Renal cortex interstitium (tissue), 11 donors: Measurements from ENCODE around the gene CST7. TPM values are rescaled to one million over a fixed set of nuclear protein-coding genes. Genes with fewer than 3 reads are reported as not detected.

Source experiments
- DNase-seq, 11 donors: peaks; one replicate each; pipeline ENCODE4 v3.0.0-alpha.2; 2013; ENCODE audit warnings: low read depth in 9 of 11, low spot score in 4 of 11; ENCODE audit errors: extremely low read depth in 1 of 11
- polyA plus RNA-seq, 3 donors: library from polyadenylated mRNA; unstranded; fragments of 120-200 nt; gene quantifications; one replicate each; pipeline ENCODE4 v1.2.1, GENCODE V29; 2013; ENCODE audit not compliant: insufficient read length in 3 of 3

Gene CST7
- polyA plus RNA-seq, 3 donors: 0.33 to 0.38 (median 0.34) TPM

GRCh38 chr20:24971376-24972101 is 22.5 kb downstream of the CST7 start:
- DNase-seq: peak in 1 of 11 donors; percentile 17

GRCh38 chr20:24972341-24972740 is 23.3 kb downstream of the CST7 start:
- DNase-seq: no peak

DNA sequence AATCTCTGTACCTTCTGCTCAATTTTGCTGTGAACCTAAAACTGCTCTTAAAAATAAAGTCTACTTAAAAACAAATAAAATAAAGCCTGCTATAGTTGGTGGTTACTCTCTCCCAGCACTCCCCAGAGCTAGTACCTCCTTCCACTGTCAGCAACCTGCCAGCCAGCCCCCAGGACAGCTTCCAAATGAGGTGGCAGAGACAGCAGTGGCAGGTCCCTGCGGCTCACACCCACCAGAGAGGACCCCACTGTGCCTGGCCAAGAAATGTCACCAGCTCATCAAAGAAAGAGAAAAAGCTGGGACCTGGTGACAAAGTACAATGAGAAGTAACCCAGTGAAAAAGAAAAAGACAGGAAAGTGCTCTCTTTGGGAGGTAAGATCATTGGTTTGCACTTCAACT is 28.3 kb downstream of the CST7 start:
- no peak for DNase-seq

GRCh38 chr20:24977797-24978196 is 28.7 kb downstream of the CST7 start:
- DNase-seq: no peak

DNA sequence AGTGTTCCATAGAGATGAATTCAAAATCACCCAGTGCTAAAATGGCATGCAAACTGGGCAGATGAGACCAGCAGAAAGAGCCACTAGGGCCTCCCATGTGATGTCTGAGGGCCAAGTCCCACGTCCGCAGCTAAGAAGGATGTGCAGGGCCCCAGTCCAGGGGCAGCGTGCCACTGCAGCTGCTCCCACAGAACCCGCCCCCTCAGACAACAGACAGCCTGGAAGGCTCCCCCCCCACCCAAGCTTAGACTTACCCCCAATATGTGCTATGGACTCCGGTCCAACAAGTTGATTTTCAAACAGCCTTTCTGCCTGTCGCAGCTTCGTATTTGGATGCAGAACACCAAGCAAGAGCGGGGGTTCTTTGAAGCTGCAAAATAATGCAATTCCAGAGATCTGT is 29.4 kb downstream of the CST7 start:
- DNase-seq: no peak

- no peak for DNase-seq
Measured at GRCh38 chr20:24979036-24979960, 30.2 kb downstream of the CST7 start.

DNA sequence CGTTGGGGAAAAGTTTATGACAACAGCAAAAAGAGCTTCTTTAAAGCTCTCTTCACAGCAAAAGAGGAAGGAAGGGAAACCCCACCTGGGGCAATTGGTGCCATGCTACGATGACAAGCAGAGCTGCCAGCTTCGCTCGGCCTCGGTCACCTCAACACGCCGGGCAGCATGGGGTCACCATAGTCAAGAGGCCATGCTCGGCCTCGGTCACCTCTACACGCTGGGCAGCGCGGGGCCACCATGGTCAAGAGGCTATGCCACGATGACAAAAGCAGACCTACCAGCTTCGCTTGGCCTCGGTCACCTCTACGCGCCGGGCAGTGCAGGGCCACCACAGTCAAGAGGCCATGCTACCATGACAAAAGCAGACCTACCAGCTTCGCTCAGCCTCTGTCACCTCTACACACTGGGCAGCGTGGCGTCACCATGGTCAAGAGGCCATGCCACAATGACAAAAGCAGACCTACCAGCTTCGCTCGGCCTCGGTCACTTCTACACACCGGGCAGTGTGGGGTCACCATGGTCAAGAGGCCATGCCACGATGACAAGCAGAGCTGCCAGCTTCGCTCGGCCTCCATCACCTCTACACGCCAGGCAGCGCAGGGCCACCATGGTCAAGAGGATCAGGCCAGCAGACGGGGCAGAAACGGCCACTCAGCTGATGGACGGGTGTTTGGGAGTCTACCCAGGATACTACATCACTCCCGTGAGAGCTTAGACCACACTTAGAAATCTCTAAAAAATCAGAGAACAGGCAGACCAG is 31.4 kb downstream of the CST7 start:
- DNase-seq: no peak

GRCh38 chr20:24981282-24981681 is 32.2 kb downstream of the CST7 start:
- DNase-seq: no peak

GRCh38 chr20:24981790-24982189 is 32.7 kb downstream of the CST7 start:
- no peak for DNase-seq

DNA sequence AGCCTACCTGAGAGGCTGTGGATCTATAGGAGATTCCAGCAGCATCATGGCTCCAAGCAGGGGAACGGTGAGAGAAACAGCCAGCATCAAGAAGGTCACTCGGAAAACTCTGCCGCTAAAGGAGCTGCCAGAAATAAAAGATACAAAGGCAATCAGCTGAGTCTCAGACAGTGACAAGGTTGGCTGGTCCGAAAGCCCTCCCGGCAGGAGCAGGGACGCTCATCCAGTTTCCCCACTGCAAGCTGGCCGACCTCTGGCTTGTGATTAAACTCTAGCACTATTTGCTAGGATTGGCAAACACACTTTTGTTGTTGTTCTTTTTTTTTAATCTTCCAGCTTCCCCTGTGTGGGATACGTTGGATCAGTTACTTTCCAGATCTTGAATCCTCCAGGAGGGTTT is 34.8 kb downstream of the CST7 start:
- no peak for DNase-seq

DNA sequence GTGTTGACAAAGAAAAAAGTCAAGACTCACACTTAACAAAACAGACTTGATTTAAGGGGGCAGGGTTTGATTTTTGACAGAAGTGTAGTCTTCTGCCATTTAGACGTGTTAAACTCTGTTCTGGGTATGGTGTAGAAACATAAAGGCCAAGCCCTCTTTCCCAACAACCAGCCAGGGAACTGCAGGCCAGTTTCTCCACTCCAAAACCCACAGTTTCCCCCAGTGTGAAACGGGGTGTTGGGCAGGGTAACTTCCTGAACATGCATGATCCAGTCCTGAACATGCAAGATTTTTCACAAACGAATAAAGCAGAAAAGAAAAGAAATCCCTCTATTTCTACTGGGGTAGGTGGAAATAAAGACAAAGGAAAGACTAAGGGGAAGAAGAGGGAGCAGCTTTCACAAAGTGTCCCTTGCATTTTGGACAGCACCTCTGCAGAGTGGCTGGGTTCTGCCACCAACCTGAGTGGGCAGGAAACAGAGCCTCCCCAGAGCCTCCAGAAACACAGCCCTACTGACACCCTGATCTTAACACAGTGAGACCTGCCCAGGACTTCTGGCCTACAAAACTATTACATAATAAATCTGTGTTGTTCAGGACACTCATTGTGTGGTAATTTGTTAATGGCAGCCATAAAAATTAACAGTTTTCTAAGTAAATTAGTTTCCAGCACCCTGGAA is 36.0 kb downstream of the CST7 start:
- DNase-seq: no peak

DNA sequence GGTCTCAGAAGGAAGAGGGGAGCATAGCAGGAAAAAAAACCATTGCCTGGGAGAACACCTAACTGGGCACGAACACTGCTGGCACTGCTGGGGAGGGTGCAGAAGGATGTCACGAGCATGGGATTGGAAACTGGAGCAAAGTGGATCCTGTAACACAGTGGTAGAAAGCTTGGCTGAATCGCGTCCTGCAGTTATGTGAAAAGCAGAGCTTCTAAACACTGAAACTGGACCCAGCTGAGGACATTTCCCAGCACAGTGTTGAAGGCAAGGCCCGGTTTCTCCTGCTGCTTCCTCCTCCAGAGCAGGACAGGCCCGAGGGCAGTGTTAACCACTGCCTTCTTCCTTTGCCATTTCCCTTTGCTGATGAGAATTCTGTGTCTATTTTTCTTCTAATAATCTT is 36.7 kb downstream of the CST7 start:
- no peak for DNase-seq

- no peak for DNase-seq
Measured at GRCh38 chr20:24986436-24987015, 37.5 kb downstream of the CST7 start.

GRCh38 chr20:24987244-24987643 is 38.2 kb downstream of the CST7 start:
- DNase-seq: no peak

DNA sequence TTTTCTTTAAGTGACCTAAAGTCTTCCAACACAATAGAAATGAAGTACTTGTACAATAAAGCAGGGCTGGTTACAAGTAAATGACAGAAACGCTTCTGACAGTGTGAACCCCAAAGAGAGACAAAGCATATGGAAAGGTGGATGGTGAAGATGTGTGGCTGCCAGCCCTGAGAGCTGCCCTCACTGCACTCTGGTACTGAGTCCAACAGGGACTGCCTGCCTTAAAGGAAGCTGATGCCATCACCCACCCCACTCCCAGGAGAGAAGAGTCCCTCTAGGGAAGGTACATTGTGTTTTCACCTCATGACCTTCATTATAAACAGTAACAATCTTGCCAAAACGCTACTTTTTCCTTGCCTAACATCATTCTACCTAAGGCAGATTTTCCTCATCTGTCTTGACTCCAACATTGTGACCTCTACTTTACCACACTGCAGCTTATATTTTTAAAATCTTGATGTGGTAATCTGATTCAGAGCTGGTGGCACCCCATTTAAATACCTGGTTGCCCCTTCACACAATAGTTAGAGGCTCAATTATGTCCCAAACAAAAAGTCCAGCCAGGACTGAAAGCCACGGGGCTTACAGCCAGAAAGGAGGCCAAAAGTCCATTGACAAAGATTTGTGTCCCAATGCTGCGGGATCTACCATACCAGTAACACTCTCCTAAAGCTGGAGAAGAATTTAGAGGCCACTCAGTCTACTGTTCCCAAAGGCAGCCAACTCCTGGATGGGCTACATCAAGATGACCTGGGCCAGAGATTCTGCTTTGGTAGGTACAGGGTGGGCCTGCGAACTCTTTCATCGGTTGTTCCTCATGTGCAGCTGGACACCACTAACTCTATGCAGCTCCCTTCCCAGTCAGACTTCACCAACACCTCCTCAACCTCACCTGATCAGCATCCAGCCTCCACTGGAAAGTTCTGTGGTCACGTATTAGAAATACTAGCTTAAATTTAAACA is 39.1 kb downstream of the CST7 start:
- DNase-seq: no peak

- no peak for DNase-seq
Measured at GRCh38 chr20:24989162-24989561, 40.1 kb downstream of the CST7 start.

GRCh38 chr20:24990810-24991252 is 41.8 kb downstream of the CST7 start:
- no peak for DNase-seq
